Effector memory CD8-positive, alpha-beta T cell (primary cell): ENCODE data around the gene RPTOR.
A peak's percentile ranks its signal among the peaks of the same experiment; 100 is the strongest.
"Not testable (repeated sequence)": the region's sequence is repeated elsewhere in the genome, so short reads cannot be mapped to it uniquely, and the experiment has no call there.

Experiments used
- ATAC-seq: fragments of 150-1000 bp; cut with Tn5 transposase; replicated peaks from 2 replicates; pipeline ENCODE4 v1.10.0; 2021; ENCODE audit warnings: mild to moderate bottlenecking, moderate library complexity
- DNase-seq, 3 experiments: peaks; one replicate each; pipeline ENCODE4 v3.0.0; 2021
- H3K27ac Mint-ChIP-seq, 2 donors: one replicate each; pipeline ENCODE4 v1.8.0; 2022; ENCODE audit warnings: mild to moderate bottlenecking in 2 of 2, mixed read lengths in 2 of 2, moderate library complexity in 2 of 2
- H3K27me3 Mint-ChIP-seq, 2 donors: one replicate each; pipeline ENCODE4 v1.8.0; 2022; ENCODE audit warnings: mixed read lengths in 2 of 2
- H3K36me3 Mint-ChIP-seq: one replicate; pipeline ENCODE4 v1.8.0; 2022; ENCODE audit warnings: mild to moderate bottlenecking, moderate library complexity, mixed read lengths; ENCODE audit not compliant: insufficient read depth
- H3K4me1 Mint-ChIP-seq, 2 donors: one replicate each; pipeline ENCODE4 v1.8.0; 2022; ENCODE audit warnings: low read depth in 2 of 2, mixed read lengths in 2 of 2
- H3K4me3 Mint-ChIP-seq, 2 donors: one replicate each; pipeline ENCODE4 v1.8.0; 2022; ENCODE audit warnings: mild to moderate bottlenecking in 2 of 2, mixed read lengths in 2 of 2, moderate library complexity in 2 of 2
- H3K9me3 Mint-ChIP-seq, 2 donors: one replicate each; pipeline ENCODE4 v1.8.0; 2022; ENCODE audit warnings: mixed read lengths in 2 of 2

Gene RPTOR

GRCh38 chr17:80612997-80613731 lies 68.5 kb downstream of the RPTOR start:
- Mint-ChIP-seq H3K4me1 (peaks cover 22 to 26% of the 10 kb centered on the region in 2 donors), H3K27ac (peak overlapping the region in 1 of 2 donors; percentile 44)

GRCh38 chr17:80613732-80614071 lies 69.1 kb downstream of the RPTOR start:
- ATAC-seq, result no peak
- Mint-ChIP-seq H3K4me1 (peaks cover 21 to 24% of the 10 kb centered on the region in 2 donors), H3K27me3 (no peaks in the 10 kb centered on the region), H3K27ac (peak overlapping the region; percentile 44 to 57), H3K36me3 (no peaks in the 10 kb centered on the region), H3K9me3 (no peaks in the 10 kb centered on the region), H3K4me3 (no peak overlapping the region)
- no peak for DNase-seq

More at GRCh38 chr17:80612997-80613731, 68.5 kb downstream of the RPTOR start:
- Mint-ChIP-seq H3K9me3 (no peaks in the 10 kb centered on the region), H3K4me3 (no peak overlapping the region), H3K27me3 (no peaks in the 10 kb centered on the region), H3K36me3 (no peaks in the 10 kb centered on the region)
- ATAC-seq (no peak), DNase-seq (no peak)

- DNase-seq, result no peak
- H3K4me1 Mint-ChIP-seq, result peaks cover 19 to 22% of the 10 kb centered on the region in 2 donors
- no peaks in the 10 kb centered on the region for H3K36me3 Mint-ChIP-seq
- no peak overlapping the region for H3K4me3 Mint-ChIP-seq
- ATAC-seq, result no peak
- H3K9me3 Mint-ChIP-seq, result no peaks in the 10 kb centered on the region
- no peaks in the 10 kb centered on the region for H3K27me3 Mint-ChIP-seq
- peak overlapping the region; percentile 44 to 57 for H3K27ac Mint-ChIP-seq
Observed at GRCh38 chr17:80614332-80615047, 69.9 kb downstream of the RPTOR start.

DNA sequence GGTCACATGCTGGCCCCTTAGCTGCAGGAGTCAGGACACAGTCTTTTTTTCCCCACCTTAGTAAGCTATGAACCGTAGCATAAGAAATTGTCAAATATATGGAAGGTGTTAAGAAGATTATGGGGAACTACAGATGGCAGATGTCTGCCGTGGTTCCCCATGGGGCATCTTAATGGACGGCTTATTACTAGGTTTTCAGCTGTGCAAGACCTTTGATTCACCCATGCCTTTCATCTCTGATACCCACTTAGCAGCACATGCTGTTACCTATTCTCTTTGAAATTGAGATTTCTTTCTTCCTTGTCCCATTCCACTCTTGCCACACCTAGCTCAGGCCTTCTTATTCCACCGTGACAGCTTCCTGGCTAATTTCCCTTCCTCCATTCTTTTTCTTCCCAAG lies 70.7 kb downstream of the RPTOR start:
- ATAC-seq (no peak), DNase-seq (no peak)
- H3K9me3 Mint-ChIP-seq, result no peaks in the 10 kb centered on the region
- H3K4me1 Mint-ChIP-seq, result peaks cover 14 to 19% of the 10 kb centered on the region in 2 donors
- H3K36me3 Mint-ChIP-seq, result no peaks in the 10 kb centered on the region
- peak overlapping the region in 1 of 2 donors; percentile 2 for H3K27ac Mint-ChIP-seq
- no peaks in the 10 kb centered on the region for H3K27me3 Mint-ChIP-seq
- no peak overlapping the region for H3K4me3 Mint-ChIP-seq

- no peak overlapping the region for H3K4me3 Mint-ChIP-seq
- DNase-seq (no peak), ATAC-seq (no peak)
- H3K9me3 Mint-ChIP-seq, result no peaks in the 10 kb centered on the region
- H3K4me1 Mint-ChIP-seq, result peaks cover 24% of the 10 kb centered on the region in 2 donors
- H3K27ac Mint-ChIP-seq, result no peak overlapping the region
- peaks cover 3% of the 10 kb centered on the region for H3K36me3 Mint-ChIP-seq
- no peaks in the 10 kb centered on the region for H3K27me3 Mint-ChIP-seq
Observed at GRCh38 chr17:80616705-80617104, 72.1 kb downstream of the RPTOR start.

DNA sequence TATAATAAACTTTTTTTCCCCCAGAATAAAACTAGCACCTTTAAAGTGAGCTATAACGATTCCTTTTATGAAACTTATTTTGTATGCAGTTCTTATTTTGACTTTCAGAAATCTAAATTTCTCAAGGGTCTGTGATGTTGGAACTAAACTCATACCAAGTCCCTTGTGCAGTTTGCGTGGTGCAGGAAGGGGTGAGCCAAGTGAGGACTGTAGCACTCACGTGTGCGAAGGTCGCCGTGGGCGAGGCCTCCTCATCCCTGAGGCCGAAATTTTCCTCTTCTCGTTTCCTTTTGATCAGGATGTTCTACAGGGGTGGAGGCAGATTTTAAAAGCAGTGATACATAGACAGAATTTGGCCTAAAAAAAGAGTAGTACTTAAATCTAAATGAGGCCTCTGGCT lies 73.7 kb downstream of the RPTOR start:
- H3K27ac Mint-ChIP-seq, result no peak overlapping the region

DNA sequence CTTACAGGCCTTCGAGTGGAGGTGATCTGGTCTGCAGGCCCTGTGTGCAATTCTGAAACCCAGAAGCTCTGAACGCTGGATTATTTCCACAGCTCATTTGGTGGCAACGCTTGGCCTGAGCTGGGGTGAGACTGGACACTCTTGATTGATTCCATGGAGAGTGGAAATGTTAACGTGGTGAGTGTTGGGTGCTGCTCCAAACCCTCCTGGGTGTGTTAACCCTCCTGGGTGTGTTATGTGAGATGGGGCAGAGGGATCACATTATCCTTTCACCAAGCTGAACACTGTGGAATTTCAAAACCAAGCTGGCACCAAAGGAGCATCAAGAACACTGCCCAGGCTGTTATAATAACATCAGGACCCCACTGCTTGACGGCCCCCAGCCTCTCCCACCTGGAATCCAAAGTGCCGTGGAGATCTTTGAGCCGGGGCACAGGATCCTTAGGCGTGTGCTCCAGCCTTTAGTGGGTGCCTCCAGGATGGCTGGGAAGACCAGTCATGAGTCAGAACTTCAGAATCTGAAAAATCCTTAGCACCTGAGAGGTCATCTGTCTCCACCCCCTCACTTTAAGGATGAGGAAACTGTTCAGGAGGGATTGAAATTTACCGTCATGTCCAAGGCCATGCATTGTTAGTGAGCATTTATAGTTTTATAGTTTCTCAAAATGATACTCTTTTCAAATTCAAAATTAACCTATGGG lies 75.0 kb downstream of the RPTOR start:
- ATAC-seq (no peak), DNase-seq (no peak)
- Mint-ChIP-seq H3K4me3 (no peak overlapping the region), H3K36me3 (peaks cover 3% of the 10 kb centered on the region), H3K4me1 (peaks cover 21 to 22% of the 10 kb centered on the region in 2 donors), H3K9me3 (no peaks in the 10 kb centered on the region), H3K27me3 (no peaks in the 10 kb centered on the region), H3K27ac (peak overlapping the region in 1 of 2 donors; percentile 62)

More for the DNA sequence above, 73.7 kb downstream of the RPTOR start:
- Mint-ChIP-seq H3K27me3 (no peaks in the 10 kb centered on the region), H3K4me3 (no peak overlapping the region), H3K9me3 (no peaks in the 10 kb centered on the region), H3K4me1 (peaks cover 25 to 32% of the 10 kb centered on the region in 2 donors), H3K36me3 (peaks cover 3% of the 10 kb centered on the region)
- DNase-seq, result no peak
- ATAC-seq, result no peak

DNA sequence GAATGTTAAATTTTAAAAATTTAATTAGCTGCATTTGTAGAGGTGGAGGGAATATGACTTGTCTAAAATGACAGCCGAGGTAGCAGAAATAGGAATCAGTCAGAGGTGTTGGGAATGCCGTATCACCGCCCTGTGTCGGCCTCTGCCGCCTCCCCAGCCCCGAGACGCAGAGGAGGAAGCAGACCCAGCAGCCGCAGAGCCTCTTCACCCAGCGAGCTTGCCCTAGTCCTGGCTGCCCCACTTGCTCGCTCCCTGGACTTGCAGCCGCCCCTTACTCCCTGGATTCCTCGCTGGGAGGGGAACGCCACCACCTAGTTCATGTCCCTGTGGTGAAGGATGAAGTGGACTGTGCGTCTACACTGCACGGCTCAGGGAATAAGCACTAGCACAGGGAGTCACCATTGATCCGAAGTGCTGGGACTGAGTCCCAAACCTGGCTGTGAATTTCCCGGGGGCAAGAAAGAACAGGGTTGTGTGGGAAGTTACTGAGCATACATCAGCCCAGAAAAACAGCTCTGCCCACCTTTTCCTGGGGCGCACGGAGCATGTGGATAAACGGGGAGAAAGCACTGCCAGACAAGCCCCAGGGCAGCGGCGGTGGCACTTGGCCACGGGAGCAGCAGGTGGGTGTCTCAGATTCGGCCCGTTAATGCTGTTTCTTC lies 76.8 kb downstream of the RPTOR start:
- ATAC-seq (no peak), DNase-seq (no peak)
- H3K9me3 Mint-ChIP-seq, result no peaks in the 10 kb centered on the region
- peaks cover 21 to 22% of the 10 kb centered on the region in 2 donors for H3K4me1 Mint-ChIP-seq
- H3K27me3 Mint-ChIP-seq, result no peaks in the 10 kb centered on the region
- peaks cover 11% of the 10 kb centered on the region for H3K36me3 Mint-ChIP-seq
- H3K27ac Mint-ChIP-seq, result peak overlapping the region; percentile 41 to 87
- peak overlapping the region in 1 of 2 donors; percentile 43 for H3K4me3 Mint-ChIP-seq

DNA sequence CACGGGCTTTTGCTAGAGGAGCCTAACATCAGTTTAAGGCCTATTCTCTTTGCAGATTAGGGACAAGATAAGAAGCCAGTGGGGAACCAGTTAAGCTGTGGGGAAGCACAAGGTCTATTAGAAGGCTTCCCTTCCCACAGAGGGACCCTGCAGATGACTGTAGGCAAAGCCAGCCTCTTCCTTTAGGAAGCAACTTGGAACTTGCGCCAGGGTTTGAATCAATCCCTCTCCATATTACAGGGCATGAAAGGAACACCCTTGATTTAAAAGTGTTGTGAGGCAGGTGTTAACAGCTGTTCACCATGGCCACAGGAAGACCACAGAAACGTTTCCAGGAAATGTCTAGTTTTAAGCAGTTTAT lies 77.3 kb downstream of the RPTOR start:
- Mint-ChIP-seq H3K36me3 (peaks cover 11% of the 10 kb centered on the region), H3K27ac (peak overlapping the region; percentile 41 to 87), H3K9me3 (no peaks in the 10 kb centered on the region), H3K27me3 (no peaks in the 10 kb centered on the region), H3K4me1 (peaks cover 21 to 22% of the 10 kb centered on the region in 2 donors), H3K4me3 (peak overlapping the region in 1 of 2 donors; percentile 43)
- ATAC-seq (no peak), DNase-seq (no peak)

DNA sequence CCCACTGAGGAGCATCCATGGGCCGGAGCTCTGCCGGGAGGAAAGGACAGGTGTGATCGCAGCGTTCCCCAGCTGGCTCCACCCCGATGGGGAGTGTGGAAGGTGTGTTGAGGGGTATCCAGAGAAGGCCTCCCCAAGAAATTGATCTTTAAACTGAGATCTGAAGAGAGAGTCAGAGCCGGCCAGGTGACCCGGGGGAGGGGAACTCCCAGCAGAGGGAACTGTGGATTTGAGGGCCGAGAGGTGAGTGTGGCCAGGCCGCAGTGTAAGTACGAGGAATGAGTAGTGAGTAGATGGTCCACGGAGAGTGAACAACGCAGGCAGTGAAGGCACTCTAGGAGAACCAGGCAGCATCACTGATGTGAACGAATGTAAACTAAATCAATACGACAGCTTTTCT lies 80.2 kb downstream of the RPTOR start:
- Mint-ChIP-seq H3K9me3 (no peaks in the 10 kb centered on the region), H3K4me3 (no peak overlapping the region), H3K27ac (peak overlapping the region in 1 of 2 donors; percentile 75), H3K36me3 (peaks cover 16% of the 10 kb centered on the region), H3K27me3 (no peaks in the 10 kb centered on the region), H3K4me1 (peaks cover 17 to 22% of the 10 kb centered on the region in 2 donors)
- no peak for ATAC-seq
- DNase-seq, result no peak

DNA sequence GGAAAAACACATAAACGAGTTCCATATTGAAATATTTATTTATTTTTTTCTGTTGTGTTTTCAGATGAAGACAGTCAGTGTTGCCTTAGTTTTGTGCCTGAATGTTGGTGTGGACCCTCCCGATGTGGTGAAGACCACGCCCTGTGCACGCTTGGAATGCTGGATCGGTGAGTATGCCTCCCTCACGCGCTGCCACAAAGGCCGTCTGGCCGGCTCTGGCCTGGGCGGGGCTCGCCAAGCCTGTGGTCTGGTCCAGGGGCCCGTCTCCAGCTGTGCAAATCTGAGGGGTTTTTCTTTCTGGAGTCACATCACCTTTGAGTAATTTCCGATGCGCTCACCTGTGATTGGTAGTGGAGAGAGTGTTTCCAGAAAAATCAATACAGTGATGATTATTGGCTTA lies 81.0 kb downstream of the RPTOR start:
- peaks cover 16% of the 10 kb centered on the region for H3K36me3 Mint-ChIP-seq
- H3K27ac Mint-ChIP-seq, result peak overlapping the region in 1 of 2 donors; percentile 75
- no peak for ATAC-seq
- H3K27me3 Mint-ChIP-seq, result no peaks in the 10 kb centered on the region
- H3K4me3 Mint-ChIP-seq, result no peak overlapping the region
- peaks cover 17 to 21% of the 10 kb centered on the region in 2 donors for H3K4me1 Mint-ChIP-seq
- DNase-seq, result no peak
- no peaks in the 10 kb centered on the region for H3K9me3 Mint-ChIP-seq

- H3K4me3 Mint-ChIP-seq, ATAC-seq, H3K27me3 Mint-ChIP-seq, H3K9me3 Mint-ChIP-seq, DNase-seq, H3K27ac Mint-ChIP-seq: not testable (repeated sequence)
- Mint-ChIP-seq H3K36me3 (peaks cover 13% of the 10 kb centered on the region), H3K4me1 (peaks cover 6 to 10% of the 10 kb centered on the region in 2 donors)
Observed at GRCh38 chr17:80628881-80629280, 84.2 kb downstream of the RPTOR start.

GRCh38 chr17:80629298-80630028 lies 84.8 kb downstream of the RPTOR start:
- H3K9me3 Mint-ChIP-seq, result no peaks in the 10 kb centered on the region
- H3K27ac Mint-ChIP-seq, result no peak overlapping the region
- H3K4me1 Mint-ChIP-seq, result peaks cover 6 to 11% of the 10 kb centered on the region in 2 donors
- ATAC-seq, result no peak
- peaks cover 13% of the 10 kb centered on the region for H3K36me3 Mint-ChIP-seq
- H3K27me3 Mint-ChIP-seq, result no peaks in the 10 kb centered on the region
- DNase-seq, result no peak
- H3K4me3 Mint-ChIP-seq, result no peak overlapping the region
